ENCODE results near the gene RBM17. TPM values are rescaled to one million over a fixed set of nuclear protein-coding genes. Genes with fewer than 3 reads are reported as not detected.

Gene RBM17
- total and polyA plus RNA-seq, 2 of the 13 experiments (the other 11 are each of a cell fraction or from before 2014, with no cell fraction given) = 30.7 to 77.5 TPM

- no peak overlapping the region for H3K4me2 ChIP-seq (ENCODE audit: low read depth, low read length)
- TF ChIP-seq NFE2L1 (CRISPR knock-in tag; IDR thresholded peaks at IDR 0.05; ENCODE audit: borderline replicate concordance) (no peak), MBD4 (IDR thresholded peaks at IDR 0.05; ENCODE audit: borderline replicate concordance, low read length) (no peak)
- TF ChIP-seq, protein P1, sequence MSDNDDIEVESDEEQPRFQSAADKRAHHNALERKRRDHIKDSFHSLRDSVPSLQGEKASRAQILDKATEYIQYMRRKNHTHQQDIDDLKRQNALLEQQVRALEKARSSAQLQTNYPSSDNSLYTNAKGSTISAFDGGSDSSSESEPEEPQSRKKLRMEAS (IDR thresholded peaks at IDR 0.05) = no peak
- H3K36me3 ChIP-seq (replicated peaks in 1 of 2; ENCODE audit: control insufficient read depth in 1 of 2, insufficient read depth in 2 of 2, low read length in 2 of 2) = no peaks in the 10 kb centered on the region
- ChIA-PET POLR2A (no interaction called here), CTCF (ENCODE audit: low intra/inter-chr PET ratio, low total read pairs) (no interaction called here)
- WGBS (ENCODE audit: low lambda C conversion rate) = 10% methylated on average over 1 of the region's 7 CpGs
- in situ Hi-C loops (cut with HindIII; ENCODE audit: extremely low pct_ligation_motif_present, low pct_unique_long_range_greater_than_20kb) (no loop called here), intact Hi-C loops (cut with micrococcal nuclease; ENCODE audit: unreplicated experiment) (no loop called here)
- H3K4me1 ChIP-seq (ENCODE audit: insufficient read depth, low read length) = peaks cover 9% of the 10 kb centered on the region
- ATAC-seq (no peak), DNase-seq (ENCODE audit: low spot score) (no peak), FAIRE-seq (no peak)
- H3K4me3 ChIP-seq (replicated peaks in 1 of 3; ENCODE audit: insufficient read depth in 1 of 3, low read depth in 2 of 3, low read length in 3 of 3) = no peak overlapping the region
- no peak overlapping the region for H3K9ac ChIP-seq (ENCODE audit: insufficient read depth, low read depth, low read length)
- H3K27me3 ChIP-seq (ENCODE audit: control insufficient read depth in 1 of 2, insufficient read depth in 2 of 2, low read length in 2 of 2) = peaks cover 5 to 62% of the 10 kb centered on the region in 2 experiments
- no peaks in the 10 kb centered on the region for H4K20me1 ChIP-seq (ENCODE audit: insufficient read depth, low read length)
- no peaks in the 10 kb centered on the region for H3K9me3 ChIP-seq (ENCODE audit: low read length)
- no peak overlapping the region for H2AFZ ChIP-seq (ENCODE audit: low read length)
- no peak overlapping the region for H3K27ac ChIP-seq (ENCODE audit: extremely low read length, insufficient read depth, low read length)
- BruUV-seq (replicated peaks) = no TSS peak
- no peaks in the 10 kb centered on the region for H3K79me2 ChIP-seq (ENCODE audit: insufficient read depth, low read length)
Measured at GRCh38 chr10:6130848-6131470, 42.1 kb downstream of the RBM17 start.

GRCh38 chr10:6133331-6134098 is 44.7 kb downstream of the RBM17 start:
- FAIRE-seq (no peak), DNase-seq (ENCODE audit: low spot score) (no peak), ATAC-seq (no peak)
- no peaks in the 10 kb centered on the region for H3K79me2 ChIP-seq (ENCODE audit: insufficient read depth, low read length)
- H3K9me3 ChIP-seq (ENCODE audit: low read length) = no peaks in the 10 kb centered on the region
- H3K36me3 ChIP-seq (replicated peaks in 1 of 2; ENCODE audit: control insufficient read depth in 1 of 2, insufficient read depth in 2 of 2, low read length in 2 of 2) = no peaks in the 10 kb centered on the region
- H4K20me1 ChIP-seq (ENCODE audit: insufficient read depth, low read length) = no peaks in the 10 kb centered on the region
- ChIA-PET POLR2A (no interaction called here), CTCF (ENCODE audit: low intra/inter-chr PET ratio, low total read pairs) (no interaction called here)
- 53% methylated on average over 19 of the region's 22 CpGs for WGBS (ENCODE audit: low lambda C conversion rate)
- H3K27ac ChIP-seq (ENCODE audit: extremely low read length, insufficient read depth, low read length) = no peak overlapping the region
- H3K27me3 ChIP-seq (ENCODE audit: control insufficient read depth in 1 of 2, insufficient read depth in 2 of 2, low read length in 2 of 2) = peaks cover 8 to 76% of the 10 kb centered on the region in 2 experiments
- no TSS peak for BruUV-seq (replicated peaks)
- no peak overlapping the region for H3K4me3 ChIP-seq (replicated peaks in 1 of 3; ENCODE audit: insufficient read depth in 1 of 3, low read depth in 2 of 3, low read length in 3 of 3)
- in situ Hi-C loops (cut with HindIII; ENCODE audit: extremely low pct_ligation_motif_present, low pct_unique_long_range_greater_than_20kb) (no loop called here), intact Hi-C loops (cut with micrococcal nuclease; ENCODE audit: unreplicated experiment) (no loop called here)
- no peak overlapping the region for H3K9ac ChIP-seq (ENCODE audit: insufficient read depth, low read depth, low read length)
- no peak overlapping the region for H2AFZ ChIP-seq (ENCODE audit: low read length)
- no peaks in the 10 kb centered on the region for H3K4me1 ChIP-seq (ENCODE audit: insufficient read depth, low read length)
- no peak overlapping the region for H3K4me2 ChIP-seq (ENCODE audit: low read depth, low read length)
- TF ChIP-seq ZNF672 (CRISPR knock-in tag; IDR thresholded peaks at IDR 0.05) = no peak
- no peak for TF ChIP-seq ZSCAN25 (CRISPR knock-in tag; IDR thresholded peaks at IDR 0.05)
- TF ChIP-seq, protein P2, sequence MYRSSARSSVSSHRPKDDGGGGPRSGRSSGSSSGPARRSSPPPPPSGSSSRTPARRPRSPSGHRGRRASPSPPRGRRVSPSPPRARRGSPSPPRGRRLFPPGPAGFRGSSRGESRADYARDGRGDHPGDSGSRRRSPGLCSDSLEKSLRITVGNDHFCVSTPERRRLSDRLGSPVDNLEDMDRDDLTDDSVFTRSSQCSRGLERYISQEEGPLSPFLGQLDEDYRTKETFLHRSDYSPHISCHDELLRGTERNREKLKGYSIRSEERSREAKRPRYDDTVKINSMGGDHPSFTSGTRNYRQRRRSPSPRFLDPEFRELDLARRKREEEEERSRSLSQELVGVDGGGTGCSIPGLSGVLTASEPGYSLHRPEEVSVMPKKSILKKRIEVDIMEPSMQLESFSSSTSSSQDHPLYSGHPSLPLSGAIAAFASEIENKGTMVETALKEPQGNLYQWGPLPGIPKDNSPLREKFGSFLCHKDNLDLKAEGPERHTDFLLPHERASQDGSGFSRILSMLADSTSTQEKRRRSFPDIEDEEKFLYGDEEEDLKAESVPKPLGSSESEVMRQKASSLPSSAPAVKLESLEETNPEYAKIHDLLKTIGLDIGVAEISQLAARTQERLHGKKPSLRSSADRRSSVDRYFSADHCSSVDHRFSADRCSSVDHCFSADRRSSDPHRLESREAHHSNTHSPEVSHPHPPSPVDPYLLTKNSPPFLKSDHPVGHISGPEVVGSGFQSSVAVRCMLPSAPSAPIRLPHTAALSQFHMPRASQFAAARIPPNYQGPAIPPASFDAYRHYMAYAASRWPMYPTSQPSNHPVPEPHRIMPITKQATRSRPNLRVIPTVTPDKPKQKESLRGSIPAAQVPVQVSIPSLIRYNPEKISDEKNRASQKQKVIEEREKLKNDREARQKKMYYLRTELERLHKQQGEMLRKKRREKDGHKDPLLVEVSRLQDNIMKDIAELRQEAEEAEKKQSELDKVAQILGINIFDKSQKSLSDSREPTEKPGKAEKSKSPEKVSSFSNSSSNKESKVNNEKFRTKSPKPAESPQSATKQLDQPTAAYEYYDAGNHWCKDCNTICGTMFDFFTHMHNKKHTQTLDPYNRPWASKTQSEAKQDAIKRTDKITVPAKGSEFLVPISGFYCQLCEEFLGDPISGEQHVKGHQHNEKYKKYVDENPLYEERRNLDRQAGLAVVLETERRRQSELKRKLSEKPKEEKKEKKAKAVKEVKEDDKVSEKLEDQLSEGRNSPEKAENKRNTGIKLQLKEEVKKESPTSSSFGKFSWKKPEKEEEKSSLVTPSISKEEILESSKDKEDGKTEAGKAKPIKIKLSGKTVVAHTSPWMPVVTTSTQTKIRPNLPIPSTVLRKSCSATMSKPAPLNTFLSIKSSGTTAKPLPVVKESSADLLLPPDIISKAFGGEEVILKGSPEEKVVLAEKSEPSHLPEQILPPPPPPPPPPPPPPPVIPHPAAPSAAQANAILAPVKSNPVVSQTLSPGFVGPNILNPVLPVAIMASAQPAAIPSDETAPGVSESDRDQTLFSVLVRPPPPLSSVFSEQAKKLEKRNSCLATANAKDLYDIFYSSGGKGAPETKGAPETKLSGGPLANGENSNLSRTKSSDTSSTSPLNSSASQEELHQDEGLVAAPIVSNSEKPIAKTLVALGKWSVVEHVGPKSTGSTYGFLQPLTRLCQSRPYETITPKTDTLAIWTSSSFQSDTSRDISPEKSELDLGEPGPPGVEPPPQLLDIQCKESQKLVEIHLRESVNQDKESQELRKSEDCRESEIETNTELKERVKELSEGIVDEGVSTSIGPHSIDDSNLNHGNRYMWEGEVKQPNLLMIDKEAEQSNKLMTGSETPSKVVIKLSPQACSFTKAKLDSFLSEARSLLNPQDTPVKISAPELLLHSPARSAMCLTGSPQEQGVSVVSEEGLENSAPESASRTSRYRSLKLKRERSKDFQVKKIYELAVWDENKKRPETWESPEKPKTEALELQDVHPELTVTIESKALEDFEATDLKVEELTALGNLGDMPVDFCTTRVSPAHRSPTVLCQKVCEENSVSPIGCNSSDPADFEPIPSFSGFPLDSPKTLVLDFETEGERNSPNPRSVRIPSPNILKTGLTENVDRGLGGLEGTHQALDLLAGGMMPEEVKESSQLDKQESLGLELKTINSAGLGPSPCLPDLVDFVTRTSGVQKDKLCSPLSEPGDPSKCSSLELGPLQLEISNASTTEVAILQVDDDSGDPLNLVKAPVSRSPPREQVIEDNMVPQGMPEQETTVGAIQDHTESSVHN (CRISPR knock-in tag; IDR thresholded peaks at IDR 0.05) = no peak
- no peak for TF ChIP-seq ZNF775 (CRISPR knock-in tag; IDR thresholded peaks at IDR 0.05; ENCODE audit: borderline replicate concordance)
- TF ChIP-seq SPEN (CRISPR knock-in tag; IDR thresholded peaks at IDR 0.05; ENCODE audit: low read depth) = no peak
- TF ChIP-seq SETDB1 (CRISPR knock-in tag; IDR thresholded peaks at IDR 0.05; ENCODE audit: borderline replicate concordance) = no peak

Measured in HepG2 (cell line).